Measurements from ENCODE around the gene MYBPC3.

DNA sequence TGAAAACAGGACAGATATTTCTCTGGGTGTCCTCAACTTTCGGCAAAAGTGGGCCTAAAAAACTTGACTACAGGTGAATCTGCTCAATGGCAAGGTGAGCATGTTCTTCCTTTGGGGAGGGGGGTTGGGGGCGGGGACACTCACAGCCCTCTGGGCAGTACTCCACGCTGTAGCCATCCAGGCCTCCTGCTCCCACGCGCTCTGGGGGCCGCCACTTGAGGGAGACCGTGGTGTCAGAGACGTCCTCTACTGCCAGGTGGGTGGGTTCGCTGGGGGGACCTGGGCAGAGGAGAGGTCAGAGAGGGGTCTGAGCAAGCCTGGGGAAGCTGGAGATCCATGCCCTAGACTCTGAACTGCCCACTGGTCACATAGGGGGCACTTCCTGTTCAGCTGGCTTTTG lies 16.8 kb downstream of the MYBPC3 start:
- TF ChIP-seq, protein P1, sequence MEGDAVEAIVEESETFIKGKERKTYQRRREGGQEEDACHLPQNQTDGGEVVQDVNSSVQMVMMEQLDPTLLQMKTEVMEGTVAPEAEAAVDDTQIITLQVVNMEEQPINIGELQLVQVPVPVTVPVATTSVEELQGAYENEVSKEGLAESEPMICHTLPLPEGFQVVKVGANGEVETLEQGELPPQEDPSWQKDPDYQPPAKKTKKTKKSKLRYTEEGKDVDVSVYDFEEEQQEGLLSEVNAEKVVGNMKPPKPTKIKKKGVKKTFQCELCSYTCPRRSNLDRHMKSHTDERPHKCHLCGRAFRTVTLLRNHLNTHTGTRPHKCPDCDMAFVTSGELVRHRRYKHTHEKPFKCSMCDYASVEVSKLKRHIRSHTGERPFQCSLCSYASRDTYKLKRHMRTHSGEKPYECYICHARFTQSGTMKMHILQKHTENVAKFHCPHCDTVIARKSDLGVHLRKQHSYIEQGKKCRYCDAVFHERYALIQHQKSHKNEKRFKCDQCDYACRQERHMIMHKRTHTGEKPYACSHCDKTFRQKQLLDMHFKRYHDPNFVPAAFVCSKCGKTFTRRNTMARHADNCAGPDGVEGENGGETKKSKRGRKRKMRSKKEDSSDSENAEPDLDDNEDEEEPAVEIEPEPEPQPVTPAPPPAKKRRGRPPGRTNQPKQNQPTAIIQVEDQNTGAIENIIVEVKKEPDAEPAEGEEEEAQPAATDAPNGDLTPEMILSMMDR (IDR thresholded peaks at IDR 0.05), result no peak
- no peak for TF ChIP-seq POLR2AphosphoS5 (IDR thresholded peaks at IDR 0.05; ENCODE audit: insufficient read depth in 1 of 2, low read depth in 1 of 2)
- TF ChIP-seq POLR2A (IDR thresholded peaks at IDR 0.05), result no peak

All from vagina (tissue), 2 donors.